Liver (tissue), 9 donors: ENCODE data around the gene SYCE3. TPM values are rescaled to one million over a fixed set of nuclear protein-coding genes. Genes with fewer than 3 reads are reported as not detected.
A peak's percentile ranks its signal among the peaks of the same experiment; 100 is the strongest.

Experiments
- DNase-seq: peaks from one replicate; pipeline ENCODE4 v3.0.0-alpha.2; 2017; ENCODE audit warnings: low spot score
- H3K27ac ChIP-seq, 2 donors: one replicate each; pipeline ENCODE4 v1.7.0; 2013; ENCODE audit warnings: inconsistent platforms in 2 of 2, low read length in 2 of 2, control low read depth in 1 of 2, low read depth in 1 of 2, mild to moderate bottlenecking in 1 of 2
- H3K27me3 ChIP-seq, 4 donors: one replicate each; pipeline versions ENCODE4 v1.6.1 to v1.7.0; 2013; ENCODE audit warnings: low read length in 3 of 4, inconsistent platforms in 1 of 4, mild to moderate bottlenecking in 1 of 4, moderate library complexity in 1 of 4; ENCODE audit not compliant: control insufficient read depth in 4 of 4, insufficient read depth in 4 of 4
- H3K36me3 ChIP-seq, 4 donors: one replicate each; pipeline versions ENCODE4 v1.6.1 to v1.7.0; 2013; ENCODE audit warnings: low read length in 3 of 4, mild to moderate bottlenecking in 3 of 4, low read depth in 1 of 4, moderate library complexity in 1 of 4; ENCODE audit not compliant: control insufficient read depth in 4 of 4, insufficient read depth in 3 of 4
- H3K4me1 ChIP-seq, 4 donors: one replicate each; pipeline versions ENCODE4 v1.6.1 to v1.7.0; 2013; ENCODE audit warnings: low read length in 3 of 4, mild to moderate bottlenecking in 3 of 4, moderate library complexity in 1 of 4; ENCODE audit not compliant: control insufficient read depth in 4 of 4, insufficient read depth in 4 of 4
- H3K4me3 ChIP-seq, 3 donors: one replicate each; pipeline versions ENCODE4 v1.6.1 to v1.7.0; 2013; ENCODE audit warnings: low read length in 3 of 3, control low read depth in 1 of 3, low read depth in 1 of 3, mild to moderate bottlenecking in 1 of 3
- H3K9ac ChIP-seq, 2 donors: one replicate each; pipeline ENCODE4 v1.7.0; 2013; ENCODE audit warnings: low read length in 2 of 2, mild to moderate bottlenecking in 2 of 2, moderate library complexity in 2 of 2, control low read depth in 1 of 2, low read depth in 1 of 2
- H3K9me3 ChIP-seq, 4 donors: one replicate each; pipeline versions ENCODE4 v1.6.1 to v1.7.0; 2013; ENCODE audit warnings: low read length in 3 of 4; ENCODE audit not compliant: control insufficient read depth in 4 of 4
- ATF3 ChIP-seq: IDR thresholded peaks from 2 replicates; pipeline ENCODE4 v1.6.1; 2016; ENCODE audit warnings: antibody characterized with exemption
- CTCF ChIP-seq: fragments of 150-350 bp; IDR thresholded peaks from 2 replicates; pipeline ENCODE4 v1.5.1; 2017; ENCODE audit warnings: improper control_type of control experiment, low read depth, low read length; ENCODE audit not compliant: missing input control
- EGR1 ChIP-seq, 2 donors: IDR thresholded peaks; 2 replicates each; pipeline ENCODE4 v1.6.1; 2016 to 2018; ENCODE audit warnings: antibody characterized with exemption in 2 of 2, low read depth in 2 of 2
- FOXA1 ChIP-seq: IDR thresholded peaks from 2 replicates; pipeline ENCODE4 v1.6.1; 2016; ENCODE audit warnings: antibody characterized with exemption
- FOXA2 ChIP-seq: IDR thresholded peaks from 2 replicates; pipeline ENCODE4 v1.6.1; 2016; ENCODE audit warnings: antibody characterized with exemption
- GABPA ChIP-seq, 2 donors: IDR thresholded peaks in 1 of 2; conservative IDR thresholded peaks in 1 of 2; 2 replicates each; pipeline ENCODE4 v1.6.1; 2016; ENCODE audit warnings: antibody characterized with exemption in 2 of 2, mild to moderate bottlenecking in 1 of 2, moderate library complexity in 1 of 2
- HNF4A ChIP-seq, 2 donors: conservative IDR thresholded peaks; 2 replicates each; pipeline ENCODE4 v1.6.1; 2016; ENCODE audit warnings: antibody characterized with exemption in 2 of 2, mild to moderate bottlenecking in 2 of 2
- HNF4G ChIP-seq: IDR thresholded peaks from 2 replicates; pipeline ENCODE4 v1.6.1; 2016; ENCODE audit warnings: antibody characterized with exemption
- JUND ChIP-seq, 2 donors: IDR thresholded peaks; 2 replicates each; pipeline ENCODE4 v1.6.1; 2016; ENCODE audit warnings: antibody characterized with exemption in 2 of 2
- NR2F2 ChIP-seq: IDR thresholded peaks from 2 replicates; pipeline ENCODE4 v1.6.1; 2016; ENCODE audit warnings: antibody characterized with exemption
- RAD21 ChIP-seq, 2 donors: IDR thresholded peaks; 2 replicates each; pipeline ENCODE4 v1.6.1; 2016; ENCODE audit warnings: antibody characterized with exemption in 2 of 2, mild to moderate bottlenecking in 2 of 2
- RXRA ChIP-seq, 2 donors: IDR thresholded peaks; 2 replicates each; pipeline ENCODE4 v1.6.1; 2017 to 2018; ENCODE audit warnings: antibody characterized with exemption in 2 of 2, mild to moderate bottlenecking in 1 of 2
- SP1 ChIP-seq: IDR thresholded peaks from 2 replicates; pipeline ENCODE4 v1.6.1; 2018; ENCODE audit warnings: antibody characterized with exemption, mild to moderate bottlenecking
- TAF1 ChIP-seq: conservative IDR thresholded peaks from 2 replicates; pipeline ENCODE4 v1.6.1; 2016; ENCODE audit warnings: antibody characterized with exemption, mild to moderate bottlenecking
- YY1 ChIP-seq: IDR thresholded peaks from 2 replicates; pipeline ENCODE4 v1.6.1; 2016; ENCODE audit warnings: antibody characterized with exemption, mild to moderate bottlenecking
- WGBS: extraction: QIAGEN DNeasy Blood & Tissue Kit; methylation state at CpG from one replicate; pipeline ENCODE4 v1.1.7; 2013; 5-methylcytosine and 5-hydroxymethylcytosine counted together
- polyA plus RNA-seq, 2 donors: library from polyadenylated mRNA; stranded (reverse) in 1 of 2; unstranded in 1 of 2; fragments of 200-250 nt in 1 of 2; fragments of >200 nt in 1 of 2; fragmentation: Nextera tagmentation in 1 of 2; extraction: Ambion mirVana in 1 of 2; gene quantifications; one replicate each; pipeline versions ENCODE4 v1.2.1 to v1.2.3, GENCODE V29; 2013 to 2015
- total RNA-seq, 2 donors: library from RNA; depleted of rRNA; stranded (reverse); fragments of >200 nt; gene quantifications; one replicate each; pipeline ENCODE4 v1.2.3, GENCODE V29; 2014
- donor health status: healthy.
- donor health status: healthy.
- donor health status: healthy.
- donor health status: healthy.
- donor health status: healthy.

The SYCE3 gene
- total and polyA plus RNA-seq, 4 donors, result 0.45 to 2.2 TPM; not detected in 2

GRCh38 chr22:50508897-50509296 lies 53.8 kb downstream of the SYCE3 start (continued):
- TF ChIP-seq ATF3 (no peak), CTCF (no peak), HNF4G (no peak), NR2F2 (no peak), EGR1 (IDR thresholded peaks at IDR 0.05; ENCODE audit: low read depth in 2 of 2) (no peak), TAF1 (no peak)

GRCh38 chr22:50507991-50508884 lies 54.5 kb downstream of the SYCE3 start, which contains the start of gene NCAPH2:
Gene NCAPH2, plus strand, starts transcription at chr22:50508224. Its CDS starts 114 bp downstream, at chr22:50508338.
- peaks cover 0 to 13% (median 3%) of the 10 kb centered on the region in 4 donors for H3K36me3 ChIP-seq
- H3K4me3 ChIP-seq, result peak within 1 kb of the TSS; percentile 87 to 97 (median 89)
- no peaks in the 10 kb centered on the region for H3K9me3 ChIP-seq
- H3K9ac ChIP-seq, result peak within 1 kb of the TSS; percentile 86 to 99
- peak within 1 kb of the TSS; percentile 86 to 90 for H3K27ac ChIP-seq
- under 1% methylated on average over 76 of the region's 76 CpGs for WGBS
- TF ChIP-seq RXRA (IDR thresholded peaks at IDR 0.05), result peak; percentile 15 to 45
- peak; percentile 98 for TF ChIP-seq YY1
- peak; percentile 73 to 82 for TF ChIP-seq EGR1 (IDR thresholded peaks at IDR 0.05; ENCODE audit: low read depth in 2 of 2)
- no peak for TF ChIP-seq RAD21 (IDR thresholded peaks at IDR 0.05)
- no peak for TF ChIP-seq NR2F2
- TF ChIP-seq SP1, result peak; percentile 40
- no peak for TF ChIP-seq FOXA2
- no peak for TF ChIP-seq HNF4A (conservative IDR thresholded peaks at IDR 0.05)
- peak in 1 of 2 donors; percentile 88 for TF ChIP-seq GABPA (IDR thresholded peaks at IDR 0.05 in 1 of 2, conservative IDR thresholded peaks at IDR 0.05 in 1 of 2)
- TF ChIP-seq CTCF, result peak; percentile 7
- no peak for TF ChIP-seq FOXA1
- TF ChIP-seq JUND (IDR thresholded peaks at IDR 0.05), result peak in 1 of 2 donors; percentile 38
- H3K4me1 ChIP-seq, result peaks cover 11 to 27% (median 24%) of the 10 kb centered on the region in 4 donors
- no peaks in the 10 kb centered on the region for H3K27me3 ChIP-seq
- DNase-seq, result no peak
